SK-N-MC (cell line): Measurements from ENCODE around the gene ADAM29.

Source experiments
- EZH2 ChIP-seq: fragments of 200-600 bp; sonication (generic); IDR thresholded peaks from one replicate; pipeline ENCODE4 v1.6.1; 2017; ENCODE audit warnings: antibody characterized with exemption
- FOXP2 ChIP-seq: optimal IDR thresholded peaks from 2 replicates; pipeline ENCODE3; 2011; ENCODE audit warnings: mild to moderate bottlenecking, moderate library complexity; ENCODE audit not compliant: insufficient read depth; ENCODE audit errors: extremely low read length, control extremely low read depth
- POLR2AphosphoS5 ChIP-seq: IDR thresholded peaks from 2 replicates; pipeline ENCODE4 v1.6.1; 2012; ENCODE audit warnings: mild to moderate bottlenecking, low read depth, low read length, borderline replicate concordance

DNA sequence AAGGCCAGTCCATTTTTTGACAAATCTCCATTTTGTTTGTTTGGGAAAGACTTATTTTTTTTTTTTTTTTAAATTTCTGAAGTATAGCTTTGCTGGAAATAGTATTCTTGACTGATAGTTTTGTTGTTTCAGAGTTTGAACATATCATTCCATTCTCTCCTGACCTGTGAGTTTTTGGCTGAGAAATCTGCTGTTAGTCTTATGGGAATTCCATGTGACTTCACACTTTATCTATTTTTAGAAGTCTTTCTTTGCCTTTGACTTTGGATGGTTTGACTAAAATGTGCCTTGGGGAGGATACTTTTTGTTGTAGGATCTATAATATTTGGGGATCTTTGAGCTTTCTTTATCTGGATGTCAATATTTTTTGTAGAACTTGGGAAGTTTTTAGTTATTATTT, 10.7 kb upstream of the ADAM29 start:
- no peak for TF ChIP-seq EZH2
- TF ChIP-seq POLR2AphosphoS5: no peak
- no peak for TF ChIP-seq FOXP2
